Lower leg skin (tissue), 4 donors: ENCODE data around the gene CABLES1. TPM values are rescaled to one million over a fixed set of nuclear protein-coding genes. Genes with fewer than 3 reads are reported as not detected.

Source experiments
- DNase-seq, 2 donors: peaks; one replicate each; pipeline ENCODE4 v3.0.0-alpha.2; 2019; ENCODE audit warnings: low spot score in 2 of 2
- H3K4me3 ChIP-seq: fragments of 200-600 bp; sonication (generic); 2 replicates; pipeline ENCODE4 v1.5.1; 2017; ENCODE audit warnings: mild to moderate bottlenecking, low read depth; ENCODE audit not compliant: poor library complexity, severe bottlenecking
- CTCF ChIP-seq, 3 donors: fragments of 450-650 bp; IDR thresholded peaks; one replicate each; pipeline ENCODE4 v1.5.1; 2016; ENCODE audit warnings: antibody characterized with exemption in 3 of 3, mild to moderate bottlenecking in 3 of 3, moderate library complexity in 2 of 3
- POLR2A ChIP-seq, 2 donors: fragments of 450-650 bp; IDR thresholded peaks; one replicate each; pipeline ENCODE4 v1.6.1; 2016 to 2017; ENCODE audit warnings: antibody characterized with exemption in 2 of 2, mild to moderate bottlenecking in 1 of 2, moderate library complexity in 1 of 2
- WGBS, 2 donors: methylation state at CpG; one replicate each; pipeline ENCODE4 v1.1.5; 2018; 5-methylcytosine and 5-hydroxymethylcytosine counted together
- intact Hi-C: fragments of 100-400 bp; cut with DNase I; formaldehyde crosslinking; loops from one replicate; pipeline ENCODE4 v1.15.0; 2023; ENCODE audit warnings: low total_unique reads
- total RNA-seq, 4 donors: library from RNA; depleted of rRNA; stranded (reverse); fragments of >200 nt; gene quantifications; one replicate each; pipeline ENCODE4 v1.1.0, GENCODE V29; 2016

The CABLES1 gene
- total RNA-seq, 4 donors from 2014 or later, result 15.0 to 52.5 (median 27.5) TPM

- intact Hi-C loops, result no loop called here
- 77 to 86% methylated on average over 3 of the region's 3 CpGs for WGBS, 2 donors
- no peak overlapping the region for H3K4me3 ChIP-seq
- TF ChIP-seq POLR2A (IDR thresholded peaks at IDR 0.05), result no peak
- no peak for TF ChIP-seq CTCF (IDR thresholded peaks at IDR 0.05)
- DNase-seq, result peak in 1 of 2 donors; percentile 66
Measured at GRCh38 chr18:23302511-23302850, 167.2 kb downstream of the CABLES1 start.

GRCh38 chr18:23302851-23303527 lies 167.7 kb downstream of the CABLES1 start:
- peak in 1 of 2 donors; percentile 76 for DNase-seq
- H3K4me3 ChIP-seq, result no peak overlapping the region
- TF ChIP-seq POLR2A (IDR thresholded peaks at IDR 0.05) (no peak), CTCF (IDR thresholded peaks at IDR 0.05) (no peak)
- intact Hi-C loops, result no loop called here
- WGBS, 2 donors, result 83 to 86% methylated on average over 8 of the region's 8 CpGs

- intact Hi-C loops, result no loop called here
- no peak overlapping the region for H3K4me3 ChIP-seq
- 87 to 88% methylated on average over 6 of the region's 6 CpGs for WGBS, 2 donors
- TF ChIP-seq CTCF (IDR thresholded peaks at IDR 0.05), result no peak
- no peak for TF ChIP-seq POLR2A (IDR thresholded peaks at IDR 0.05)
- peak in 1 of 2 donors; percentile 36 for DNase-seq
Measured at GRCh38 chr18:23306822-23307221, 171.5 kb downstream of the CABLES1 start.

GRCh38 chr18:23307567-23308295 lies 172.4 kb downstream of the CABLES1 start:
- DNase-seq, result peak in 1 of 2 donors; percentile 84
- 82 to 85% methylated on average over 14 of the region's 14 CpGs for WGBS, 2 donors
- TF ChIP-seq CTCF (IDR thresholded peaks at IDR 0.05) (no peak), POLR2A (IDR thresholded peaks at IDR 0.05) (no peak)
- intact Hi-C loops, result no loop called here
- H3K4me3 ChIP-seq, result no peak overlapping the region

Other genes with a start within 250 kb of the CABLES1 start
- 10 to 100 TPM; 22.9 to 56.8 (median 40.2) TPM for gene RBBP8, start 202.2 kb upstream of the CABLES1 start, total RNA-seq